ENCODE measurements around the gene CELF2.

CELF2 gene

DNA sequence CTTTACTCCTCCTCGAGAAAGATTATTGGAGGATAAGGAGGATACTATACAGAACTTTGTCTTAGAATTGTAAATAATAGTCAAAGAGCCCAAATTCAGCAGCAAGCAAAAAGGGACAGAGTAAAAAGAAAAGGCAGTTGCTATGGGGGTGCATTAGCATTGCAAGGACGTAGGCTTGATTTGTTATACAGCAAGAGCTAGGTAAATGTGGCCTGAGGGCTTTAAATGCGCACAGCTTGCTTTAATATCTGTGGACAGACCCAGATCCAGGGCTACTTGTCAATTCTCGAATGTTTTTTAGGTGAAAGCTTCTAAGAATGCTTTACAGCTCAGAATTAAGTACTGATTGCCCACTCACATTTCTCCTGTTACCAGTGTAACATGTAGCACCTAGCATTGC is 58.5 kb downstream of the CELF2 start:
- DNase-seq (ENCODE audit: low read depth, low spot score): no peak
- H3K4me3 ChIP-seq (ENCODE audit: low read depth, low read length): no peak overlapping the region
- TF ChIP-seq, protein P1, sequence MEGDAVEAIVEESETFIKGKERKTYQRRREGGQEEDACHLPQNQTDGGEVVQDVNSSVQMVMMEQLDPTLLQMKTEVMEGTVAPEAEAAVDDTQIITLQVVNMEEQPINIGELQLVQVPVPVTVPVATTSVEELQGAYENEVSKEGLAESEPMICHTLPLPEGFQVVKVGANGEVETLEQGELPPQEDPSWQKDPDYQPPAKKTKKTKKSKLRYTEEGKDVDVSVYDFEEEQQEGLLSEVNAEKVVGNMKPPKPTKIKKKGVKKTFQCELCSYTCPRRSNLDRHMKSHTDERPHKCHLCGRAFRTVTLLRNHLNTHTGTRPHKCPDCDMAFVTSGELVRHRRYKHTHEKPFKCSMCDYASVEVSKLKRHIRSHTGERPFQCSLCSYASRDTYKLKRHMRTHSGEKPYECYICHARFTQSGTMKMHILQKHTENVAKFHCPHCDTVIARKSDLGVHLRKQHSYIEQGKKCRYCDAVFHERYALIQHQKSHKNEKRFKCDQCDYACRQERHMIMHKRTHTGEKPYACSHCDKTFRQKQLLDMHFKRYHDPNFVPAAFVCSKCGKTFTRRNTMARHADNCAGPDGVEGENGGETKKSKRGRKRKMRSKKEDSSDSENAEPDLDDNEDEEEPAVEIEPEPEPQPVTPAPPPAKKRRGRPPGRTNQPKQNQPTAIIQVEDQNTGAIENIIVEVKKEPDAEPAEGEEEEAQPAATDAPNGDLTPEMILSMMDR (IDR thresholded peaks at IDR 0.05; ENCODE audit: low read depth, low read length): no peak
- in situ Hi-C loops (cut with HindIII; ENCODE audit: low sequenced_read_pairs): no loop called here

DNA sequence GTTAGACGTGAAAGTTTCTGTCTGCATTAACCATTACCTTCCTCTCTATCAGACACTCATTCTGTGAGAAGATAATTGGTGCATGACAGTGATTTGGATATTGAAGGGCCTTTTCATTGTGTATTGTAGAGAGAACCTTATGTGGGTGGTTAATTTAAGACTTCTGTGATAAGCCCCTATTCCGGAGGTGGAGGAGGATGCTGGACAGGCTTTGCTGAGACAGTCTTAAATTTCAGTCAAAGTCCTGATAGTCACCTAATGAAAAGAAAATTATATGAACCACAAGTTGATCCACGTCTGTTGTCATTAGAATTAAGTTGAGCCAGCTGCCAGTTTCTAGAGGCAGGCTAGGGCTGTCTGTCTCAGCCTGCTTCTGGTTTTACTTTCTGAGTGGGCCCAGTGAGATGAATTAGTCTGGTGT is 62.9 kb downstream of the CELF2 start:
- TF ChIP-seq, protein P1 (IDR thresholded peaks at IDR 0.05; ENCODE audit: low read depth, low read length): no peak
- in situ Hi-C loops (cut with HindIII; ENCODE audit: low sequenced_read_pairs): no loop called here
- no peak for DNase-seq (ENCODE audit: low read depth, low spot score)

DNA sequence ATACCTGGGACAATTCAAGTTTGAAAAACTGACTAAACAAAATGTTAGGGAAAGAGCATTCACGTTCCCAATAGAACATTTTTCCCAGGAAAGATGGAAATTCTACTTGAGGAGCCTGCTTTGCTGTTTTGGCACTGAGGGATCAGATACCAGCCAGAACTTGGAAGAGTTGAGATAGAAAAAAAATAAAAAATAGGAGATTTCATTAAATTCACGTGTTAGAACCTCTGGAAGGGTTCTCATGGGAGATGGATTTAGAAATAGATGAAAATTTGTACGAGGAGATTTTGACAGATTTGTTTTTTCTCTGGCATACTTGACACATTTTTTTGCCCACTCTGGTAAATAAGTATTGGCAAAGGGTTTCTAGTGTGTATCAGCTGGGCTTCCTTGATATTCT is 63.7 kb downstream of the CELF2 start:
- no peak overlapping the region for H3K4me3 ChIP-seq (ENCODE audit: low read depth, low read length)
- TF ChIP-seq, protein P1 (IDR thresholded peaks at IDR 0.05; ENCODE audit: low read depth, low read length): no peak
- DNase-seq (ENCODE audit: low read depth, low spot score): no peak
- in situ Hi-C loops (cut with HindIII; ENCODE audit: low sequenced_read_pairs): no loop called here

More for the DNA sequence above, 62.9 kb downstream of the CELF2 start:
- no peak overlapping the region for H3K4me3 ChIP-seq (ENCODE audit: low read depth, low read length)

DNA sequence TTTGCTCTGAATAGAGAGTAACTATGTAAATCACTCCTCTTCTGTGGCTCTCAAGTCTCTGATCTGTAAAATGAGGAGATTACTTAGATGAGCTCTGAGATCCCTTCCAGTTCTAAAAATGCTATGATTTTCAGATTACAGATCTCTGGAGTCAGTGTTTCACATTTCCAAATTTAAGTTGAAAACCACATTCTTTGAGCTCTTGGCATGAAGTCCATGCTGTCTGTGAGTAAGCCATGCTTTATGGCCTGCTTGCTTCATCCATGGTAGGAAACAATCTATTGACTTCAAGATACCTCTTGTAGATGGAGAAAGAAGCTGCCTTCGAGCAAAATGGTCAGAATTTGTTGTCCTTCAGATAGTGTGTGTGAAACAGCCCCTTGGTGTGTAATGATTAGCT is 64.9 kb downstream of the CELF2 start:
- in situ Hi-C loops (cut with HindIII; ENCODE audit: low sequenced_read_pairs): no loop called here
- no peak for DNase-seq (ENCODE audit: low read depth, low spot score)
- no peak overlapping the region for H3K4me3 ChIP-seq (ENCODE audit: low read depth, low read length)
- TF ChIP-seq, protein P1 (IDR thresholded peaks at IDR 0.05; ENCODE audit: low read depth, low read length): no peak

DNA sequence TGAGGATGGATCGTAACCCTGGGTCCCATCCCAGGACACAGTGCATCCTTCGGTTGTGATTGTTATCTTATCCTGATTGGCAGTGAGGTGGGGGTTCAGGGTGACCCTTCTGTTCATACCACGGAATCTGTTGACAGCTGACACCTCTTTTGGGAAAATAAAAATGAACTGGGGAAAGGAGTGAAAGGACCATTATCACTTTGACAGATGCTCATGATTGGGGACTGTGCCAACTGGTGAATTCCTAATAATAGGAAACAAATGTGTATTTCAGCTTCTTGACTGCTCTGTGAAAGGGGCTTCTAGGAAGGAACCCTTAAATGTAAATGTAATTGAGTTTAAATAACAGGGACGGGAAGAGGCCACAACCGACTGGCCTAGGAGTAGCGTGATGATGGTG is 65.4 kb downstream of the CELF2 start:
- DNase-seq (ENCODE audit: low read depth, low spot score): no peak
- TF ChIP-seq, protein P1 (IDR thresholded peaks at IDR 0.05; ENCODE audit: low read depth, low read length): no peak
- in situ Hi-C loops (cut with HindIII; ENCODE audit: low sequenced_read_pairs): no loop called here
- H3K4me3 ChIP-seq (ENCODE audit: low read depth, low read length): no peak overlapping the region

DNA sequence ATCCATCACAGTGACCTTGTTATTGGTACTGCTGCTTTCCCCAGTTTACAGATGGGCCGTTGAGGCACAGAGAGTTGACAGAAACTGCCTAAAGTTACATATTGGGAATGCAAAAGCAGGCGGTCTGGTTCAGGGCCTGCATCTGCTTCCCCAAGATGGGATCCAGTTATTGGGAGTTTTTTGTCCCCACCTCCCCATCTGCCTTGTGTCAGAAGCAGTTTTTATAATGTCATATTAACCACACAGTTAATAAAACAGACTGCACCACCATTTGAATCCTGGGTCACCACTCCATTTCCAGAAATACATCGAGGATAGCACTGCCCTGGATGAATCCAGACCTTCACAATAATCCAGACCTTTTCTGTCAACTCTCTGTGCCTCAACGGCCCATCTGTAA is 67.9 kb downstream of the CELF2 start:
- in situ Hi-C loops (cut with HindIII; ENCODE audit: low sequenced_read_pairs): no loop called here
- H3K4me3 ChIP-seq (ENCODE audit: low read depth, low read length): no peak overlapping the region
- TF ChIP-seq, protein P1 (IDR thresholded peaks at IDR 0.05; ENCODE audit: low read depth, low read length): no peak
- no peak for DNase-seq (ENCODE audit: low read depth, low spot score)

All from astrocyte of the spinal cord (primary cell).